Central memory CD8-positive, alpha-beta T cell (primary cell): Measurements from ENCODE around the gene PSMB11.
A peak's percentile ranks its signal among the peaks of the same experiment; 100 is the strongest.

Source experiments
- ATAC-seq: fragments of 150-1000 bp; cut with Tn5 transposase; replicated peaks from 2 replicates; pipeline ENCODE4 v1.10.0; 2022; ENCODE audit warnings: mild to moderate bottlenecking, moderate FRiP score, moderate number of reproducible peaks; ENCODE audit not compliant: poor library complexity, severe bottlenecking; ENCODE audit errors: extremely low read depth
- DNase-seq, 2 donors: peaks; one replicate each; pipeline ENCODE4 v3.0.0; 2021; ENCODE audit warnings: low spot score in 2 of 2
- H3K27ac Mint-ChIP-seq: one replicate; pipeline ENCODE4 v1.8.0; 2022; ENCODE audit warnings: low read depth, mild to moderate bottlenecking, moderate library complexity, mixed read lengths
- H3K27me3 Mint-ChIP-seq: one replicate; pipeline ENCODE4 v1.8.0; 2022; ENCODE audit warnings: mixed read lengths
- H3K36me3 Mint-ChIP-seq: one replicate; pipeline ENCODE4 v1.8.0; 2022; ENCODE audit warnings: mild to moderate bottlenecking, moderate library complexity, mixed read lengths; ENCODE audit not compliant: insufficient read depth
- H3K4me1 Mint-ChIP-seq: one replicate; pipeline ENCODE4 v1.8.0; 2022; ENCODE audit warnings: mixed read lengths
- H3K4me3 Mint-ChIP-seq: one replicate; pipeline ENCODE4 v1.8.0; 2022; ENCODE audit warnings: mild to moderate bottlenecking, moderate library complexity, mixed read lengths
- H3K9me3 Mint-ChIP-seq: one replicate; pipeline ENCODE4 v1.8.0; 2022; ENCODE audit warnings: mixed read lengths

Gene PSMB11

GRCh38 chr14:23052182-23052623 is 10.2 kb downstream of the PSMB11 start:
- H3K27me3 Mint-ChIP-seq: no peaks in the 10 kb centered on the region
- no peak overlapping the region for H3K4me3 Mint-ChIP-seq
- no peak overlapping the region for H3K27ac Mint-ChIP-seq
- no peak for ATAC-seq
- peaks cover 1% of the 10 kb centered on the region for H3K36me3 Mint-ChIP-seq
- peaks cover 15% of the 10 kb centered on the region for H3K4me1 Mint-ChIP-seq
- H3K9me3 Mint-ChIP-seq: no peaks in the 10 kb centered on the region
- no peak for DNase-seq

- Mint-ChIP-seq H3K4me1 (peaks cover 15% of the 10 kb centered on the region), H3K36me3 (peaks cover 1% of the 10 kb centered on the region), H3K4me3 (no peak overlapping the region), H3K27me3 (no peaks in the 10 kb centered on the region), H3K9me3 (no peaks in the 10 kb centered on the region), H3K27ac (no peak overlapping the region)
- ATAC-seq (no peak), DNase-seq (no peak)
Observed at GRCh38 chr14:23052671-23053070, 10.7 kb downstream of the PSMB11 start.

GRCh38 chr14:23053426-23053825 is 11.4 kb downstream of the PSMB11 start:
- H3K36me3 Mint-ChIP-seq: peaks cover 7% of the 10 kb centered on the region
- H3K27ac Mint-ChIP-seq: no peak overlapping the region
- no peak for ATAC-seq
- no peak overlapping the region for H3K4me3 Mint-ChIP-seq
- H3K9me3 Mint-ChIP-seq: no peaks in the 10 kb centered on the region
- DNase-seq: no peak
- H3K27me3 Mint-ChIP-seq: no peaks in the 10 kb centered on the region
- peaks cover 21% of the 10 kb centered on the region for H3K4me1 Mint-ChIP-seq

- DNase-seq (no peak), ATAC-seq (no peak)
- no peak overlapping the region for H3K27ac Mint-ChIP-seq
- no peaks in the 10 kb centered on the region for H3K27me3 Mint-ChIP-seq
- H3K36me3 Mint-ChIP-seq: peaks cover 12% of the 10 kb centered on the region
- no peaks in the 10 kb centered on the region for H3K9me3 Mint-ChIP-seq
- no peak overlapping the region for H3K4me3 Mint-ChIP-seq
- peaks cover 21% of the 10 kb centered on the region for H3K4me1 Mint-ChIP-seq
Observed at GRCh38 chr14:23054000-23054811, 12.2 kb downstream of the PSMB11 start.

- ATAC-seq: no peak
- no peak for DNase-seq
- Mint-ChIP-seq H3K9me3 (no peaks in the 10 kb centered on the region), H3K4me3 (no peak overlapping the region), H3K27me3 (no peaks in the 10 kb centered on the region), H3K36me3 (peaks cover 17% of the 10 kb centered on the region), H3K27ac (no peak overlapping the region), H3K4me1 (peaks cover 21% of the 10 kb centered on the region)
Observed at GRCh38 chr14:23055147-23055550, 13.1 kb downstream of the PSMB11 start.

GRCh38 chr14:23055621-23056144 is 13.7 kb downstream of the PSMB11 start:
- Mint-ChIP-seq H3K27ac (peak overlapping the region; percentile 78), H3K4me3 (peak overlapping the region; percentile 83), H3K9me3 (no peaks in the 10 kb centered on the region), H3K36me3 (peaks cover 21% of the 10 kb centered on the region), H3K4me1 (peaks cover 21% of the 10 kb centered on the region), H3K27me3 (no peaks in the 10 kb centered on the region)
- DNase-seq: no peak
- ATAC-seq: no peak

- H3K27me3 Mint-ChIP-seq: no peaks in the 10 kb centered on the region
Observed at GRCh38 chr14:23056145-23056955, 14.3 kb downstream of the PSMB11 start.

GRCh38 chr14:23056956-23057756 is 15.1 kb downstream of the PSMB11 start, which contains the start of gene CDH24:
CDH24 (minus strand) TSS chr14:23057520; CDS start chr14:23055733, 1,787 bp downstream.
- Mint-ChIP-seq H3K9me3 (no peaks in the 10 kb centered on the region), H3K27me3 (no peaks in the 10 kb centered on the region), H3K4me3 (peak within 1 kb of the TSS; percentile 83), H3K4me1 (peaks cover 21% of the 10 kb centered on the region), H3K27ac (peak within 1 kb of the TSS; percentile 78), H3K36me3 (peaks cover 32% of the 10 kb centered on the region)
- DNase-seq (peak; percentile 34 to 39), ATAC-seq (peak; percentile 61)

More at GRCh38 chr14:23056145-23056955, 14.3 kb downstream of the PSMB11 start:
- peak; percentile 59 for ATAC-seq
- peak overlapping the region; percentile 83 for H3K4me3 Mint-ChIP-seq
- peak overlapping the region; percentile 78 for H3K27ac Mint-ChIP-seq
- no peaks in the 10 kb centered on the region for H3K9me3 Mint-ChIP-seq
- H3K4me1 Mint-ChIP-seq: peaks cover 21% of the 10 kb centered on the region
- H3K36me3 Mint-ChIP-seq: peaks cover 27% of the 10 kb centered on the region
- peak; percentile 44 to 58 for DNase-seq

GRCh38 chr14:23057757-23058653 is 16.0 kb downstream of the PSMB11 start:
- peak overlapping the region; percentile 49 for H3K27ac Mint-ChIP-seq

GRCh38 chr14:23058654-23059504 is 16.9 kb downstream of the PSMB11 start:
- Mint-ChIP-seq H3K4me1 (peaks cover 26% of the 10 kb centered on the region), H3K27ac (no peak overlapping the region), H3K4me3 (peak overlapping the region; percentile 83), H3K9me3 (no peaks in the 10 kb centered on the region), H3K27me3 (no peaks in the 10 kb centered on the region), H3K36me3 (peaks cover 45% of the 10 kb centered on the region)
- DNase-seq (no peak), ATAC-seq (no peak)

More at GRCh38 chr14:23057757-23058653, 16.0 kb downstream of the PSMB11 start:
- Mint-ChIP-seq H3K9me3 (no peaks in the 10 kb centered on the region), H3K27me3 (no peaks in the 10 kb centered on the region), H3K4me3 (peak overlapping the region; percentile 83), H3K36me3 (peaks cover 40% of the 10 kb centered on the region), H3K4me1 (peaks cover 21% of the 10 kb centered on the region)
- DNase-seq (peak; percentile 77 to 85), ATAC-seq (peak; percentile 81)
